Lower lobe of right lung (tissue), 2 donors: ENCODE data around the gene DLX2. TPM values are rescaled to one million over a fixed set of nuclear protein-coding genes. Genes with fewer than 3 reads are reported as not detected.

Source experiments
- ATAC-seq, 2 donors: fragments of 200-7000 bp; cut with Tn5 transposase; one replicate each; pipeline ENCODE4 v1.9.1; 2020 to 2022; ENCODE audit warnings: mild to moderate bottlenecking in 2 of 2, moderate library complexity in 2 of 2
- DNase-seq: peaks from one replicate; pipeline ENCODE4 v3.0.0-alpha.2; 2020
- H3K27ac ChIP-seq: fragments of 200-600 bp; one replicate; pipeline ENCODE4 v1.8.0; 2022
- H3K27me3 ChIP-seq: fragments of 200-600 bp; one replicate; pipeline ENCODE4 v1.8.0; 2022; ENCODE audit warnings: low read depth
- H3K36me3 ChIP-seq: fragments of 200-600 bp; one replicate; pipeline ENCODE4 v1.8.0; 2022; ENCODE audit warnings: mild to moderate bottlenecking
- H3K4me1 ChIP-seq: fragments of 200-600 bp; one replicate; pipeline ENCODE4 v1.8.0; 2022
- H3K4me3 ChIP-seq: fragments of 200-600 bp; one replicate; pipeline ENCODE4 v1.8.0; 2022; ENCODE audit warnings: mild to moderate bottlenecking
- H3K9me3 ChIP-seq: fragments of 200-600 bp; one replicate; pipeline ENCODE4 v1.8.0; 2022
- intact Hi-C: fragments of 100-400 bp; cut with DNase I; formaldehyde crosslinking; loops from one replicate; pipeline ENCODE4 v1.11.0; 2022
- total RNA-seq: library from RNA; stranded (reverse); fragmentation: NEBNext Ultra II Directional; extraction: Animal tissue kit (Norgen Biotek cat#: 25700); gene quantifications from one replicate; pipeline ENCODE4 v1.2.1, GENCODE V29; 2021
- TF ChIP-seq, protein P1 (sequence below): fragments of 200-600 bp; IDR thresholded peaks from one replicate; pipeline ENCODE4 v1.8.0; 2022; ENCODE audit warnings: antibody characterized with exemption, mild to moderate bottlenecking
- donor health status: DM: no; HTN: yes; CAD: no; lungs with severe emphysema.

The DLX2 gene
- total RNA-seq, 1 donor from 2014 or later, result not detected

DNA sequence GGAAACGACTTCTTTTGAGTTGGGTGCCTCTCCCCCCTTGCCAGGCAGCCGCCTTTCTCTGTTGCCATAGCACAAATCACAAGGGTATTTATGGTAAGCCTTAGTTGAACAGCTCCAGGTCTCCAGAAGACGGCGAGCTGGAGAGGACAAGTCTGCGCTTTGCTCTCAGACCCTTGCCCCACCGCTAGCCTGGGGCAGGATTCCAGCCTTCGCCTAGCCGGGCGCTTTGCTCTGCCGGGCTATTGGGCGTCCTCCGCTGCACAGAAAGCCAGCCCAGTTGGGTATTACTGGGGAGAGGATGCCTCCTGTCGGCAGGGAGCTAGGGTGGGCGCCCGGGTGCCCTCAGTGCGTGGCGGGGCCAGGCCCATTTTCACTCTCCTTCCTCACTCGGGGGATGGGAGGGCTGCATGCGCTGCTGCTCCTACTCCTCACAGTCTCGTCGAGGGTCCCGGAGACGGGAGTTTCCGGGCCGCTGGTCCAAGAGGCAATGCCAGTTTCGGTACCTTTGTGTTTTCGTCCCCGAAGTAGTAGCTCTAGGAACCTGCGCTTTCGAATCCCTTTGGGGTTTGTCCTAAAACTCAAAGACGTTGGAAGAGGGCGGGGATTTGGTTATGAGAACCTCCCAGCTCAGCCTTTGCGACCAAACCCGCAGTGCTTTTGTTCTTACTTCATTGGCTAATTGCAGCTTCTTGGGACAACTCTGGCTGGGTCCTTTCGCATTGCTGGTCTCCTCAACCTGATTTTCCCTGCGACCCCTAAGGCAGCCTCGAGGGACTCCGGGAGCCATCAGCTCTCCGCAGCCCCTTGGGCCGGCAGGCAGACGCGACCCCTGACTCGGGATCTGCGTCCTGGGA lies 3.6 kb upstream of the DLX2 start:
- no peaks in the 10 kb centered on the region for H3K9me3 ChIP-seq
- peaks cover 54% of the 10 kb centered on the region for H3K4me1 ChIP-seq
- H3K36me3 ChIP-seq, result no peaks in the 10 kb centered on the region
- intact Hi-C loops, result loop anchor here (10.0 kb wide), 1 partner anchor 292 kb away; no protein-coding TSS in a partner anchor
- peak overlapping the region; percentile 9 for H3K4me3 ChIP-seq
- DNase-seq (no peak), ATAC-seq (peak in 1 of 2 donors; percentile 20)
- H3K27me3 ChIP-seq, result peaks cover 93% of the 10 kb centered on the region
- no peak overlapping the region for H3K27ac ChIP-seq
- TF ChIP-seq, protein P1, sequence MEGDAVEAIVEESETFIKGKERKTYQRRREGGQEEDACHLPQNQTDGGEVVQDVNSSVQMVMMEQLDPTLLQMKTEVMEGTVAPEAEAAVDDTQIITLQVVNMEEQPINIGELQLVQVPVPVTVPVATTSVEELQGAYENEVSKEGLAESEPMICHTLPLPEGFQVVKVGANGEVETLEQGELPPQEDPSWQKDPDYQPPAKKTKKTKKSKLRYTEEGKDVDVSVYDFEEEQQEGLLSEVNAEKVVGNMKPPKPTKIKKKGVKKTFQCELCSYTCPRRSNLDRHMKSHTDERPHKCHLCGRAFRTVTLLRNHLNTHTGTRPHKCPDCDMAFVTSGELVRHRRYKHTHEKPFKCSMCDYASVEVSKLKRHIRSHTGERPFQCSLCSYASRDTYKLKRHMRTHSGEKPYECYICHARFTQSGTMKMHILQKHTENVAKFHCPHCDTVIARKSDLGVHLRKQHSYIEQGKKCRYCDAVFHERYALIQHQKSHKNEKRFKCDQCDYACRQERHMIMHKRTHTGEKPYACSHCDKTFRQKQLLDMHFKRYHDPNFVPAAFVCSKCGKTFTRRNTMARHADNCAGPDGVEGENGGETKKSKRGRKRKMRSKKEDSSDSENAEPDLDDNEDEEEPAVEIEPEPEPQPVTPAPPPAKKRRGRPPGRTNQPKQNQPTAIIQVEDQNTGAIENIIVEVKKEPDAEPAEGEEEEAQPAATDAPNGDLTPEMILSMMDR, result peak; percentile 32

- TF ChIP-seq, protein P1, result no peak
- Histone ChIP-seq H3K36me3 (no peaks in the 10 kb centered on the region), H3K27ac (no peak overlapping the region), H3K4me3 (no peak overlapping the region), H3K4me1 (peaks cover 61% of the 10 kb centered on the region), H3K9me3 (no peaks in the 10 kb centered on the region), H3K27me3 (peaks cover 98% of the 10 kb centered on the region)
- intact Hi-C loops, result loop anchor here (10.0 kb wide), 1 partner anchor 291 kb away; no protein-coding TSS in a partner anchor
- ATAC-seq (no peak), DNase-seq (no peak)
These were observed 2.9 kb upstream of the DLX2 start for GRCh38 chr2:172105471-172106107.

DNA sequence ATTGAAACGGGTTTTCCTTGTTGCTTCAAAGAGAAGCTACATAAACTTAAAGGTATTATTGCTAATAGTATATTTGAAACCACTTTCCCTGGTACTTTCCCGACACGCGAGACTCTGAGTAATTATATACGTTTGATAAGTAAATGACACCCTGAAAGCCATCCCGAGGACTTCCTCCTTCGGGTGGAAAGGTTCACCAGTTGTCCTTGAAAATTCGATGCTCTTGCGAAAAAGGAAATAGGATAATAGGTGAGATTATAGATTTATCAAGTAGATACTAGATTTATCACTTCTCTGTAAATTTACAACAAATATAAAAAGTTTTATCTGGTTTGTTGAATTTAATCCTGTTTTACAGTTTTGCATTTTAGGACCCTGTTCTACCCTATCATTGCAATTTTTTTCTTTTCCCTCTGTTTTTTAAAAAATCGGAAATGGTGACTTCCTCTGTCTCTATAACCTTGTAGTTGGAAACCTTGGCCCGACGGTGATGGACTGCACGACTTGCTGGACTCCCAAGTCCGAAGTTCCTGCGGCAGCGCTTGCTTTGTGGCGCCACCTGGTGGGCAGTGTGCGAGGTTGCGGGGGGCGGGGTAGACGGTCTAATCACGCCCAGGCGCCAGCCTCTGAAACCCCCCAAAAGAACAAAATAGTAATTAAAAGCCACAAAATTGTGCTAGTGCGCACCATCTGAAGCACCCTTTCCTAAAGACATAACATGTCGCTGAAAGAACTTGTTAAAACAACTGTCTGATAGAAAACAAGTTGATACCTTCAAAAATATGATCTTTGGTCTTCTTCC lies 972 bp upstream of the DLX2 start:
- H3K36me3 ChIP-seq, result no peaks in the 10 kb centered on the region
- H3K4me1 ChIP-seq, result peaks cover 80% of the 10 kb centered on the region
- DNase-seq, result peak; percentile 84
- peaks cover 100% of the 10 kb centered on the region for H3K27me3 ChIP-seq
- H3K9me3 ChIP-seq, result no peaks in the 10 kb centered on the region
- intact Hi-C loops, result loop anchor here (10.0 kb wide), 1 partner anchor 289 kb away; no protein-coding TSS in a partner anchor
- no peak overlapping the region for H3K4me3 ChIP-seq
- peak; percentile 81 for ATAC-seq
- H3K27ac ChIP-seq, result no peak overlapping the region
- TF ChIP-seq, protein P1, result peak; percentile 84

DNA sequence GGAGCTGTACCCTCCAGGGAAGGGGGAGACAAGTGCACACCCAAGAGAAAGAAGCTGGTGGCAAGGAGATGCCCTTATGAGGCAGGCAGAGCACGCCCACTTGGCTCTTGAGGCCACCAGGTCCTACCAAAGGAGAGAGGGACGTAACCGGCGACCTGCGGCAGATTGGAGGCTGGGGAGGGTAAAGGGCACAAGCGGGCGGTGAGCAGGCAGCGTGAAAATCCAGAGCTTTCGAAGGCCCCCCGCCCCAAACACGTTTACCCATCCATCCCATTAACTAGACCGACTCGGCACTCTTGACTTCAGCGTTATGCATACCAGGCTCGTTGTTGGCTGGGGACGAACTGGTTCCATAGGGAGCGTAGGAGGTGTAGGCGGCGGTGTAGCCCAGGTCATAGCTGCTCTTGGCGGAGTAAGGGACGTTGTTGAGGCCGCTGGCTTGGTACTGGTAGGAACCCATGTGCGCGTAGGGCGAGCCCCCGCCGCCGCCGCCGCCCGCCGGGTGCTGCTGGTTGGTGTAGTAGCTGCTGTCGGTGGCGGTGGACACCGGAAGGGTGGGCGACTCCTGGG lies 794 bp downstream of the DLX2 start:
- Histone ChIP-seq H3K27ac (no peak overlapping the region), H3K9me3 (no peaks in the 10 kb centered on the region), H3K4me1 (peaks cover 77% of the 10 kb centered on the region), H3K36me3 (no peaks in the 10 kb centered on the region), H3K27me3 (peaks cover 100% of the 10 kb centered on the region), H3K4me3 (peak overlapping the region; percentile 59)
- intact Hi-C loops, result loop anchor here (10.0 kb wide), 1 partner anchor 287 kb away; no protein-coding TSS in a partner anchor
- no peak for DNase-seq
- ATAC-seq, result peak; percentile 9 to 13
- TF ChIP-seq, protein P1, result no peak
